Stimulated activated CD4-positive, alpha-beta T cell treated with anti-CD3 and anti-CD28 coated beads, Interleukin-15, amount 100 ng/mL, for 48 hours (primary cell): Measurements from ENCODE around the gene MAP3K5.
A peak's percentile ranks its signal among the peaks of the same experiment; 100 is the strongest.

Experiments
- DNase-seq, 2 donors: peaks; one replicate each; pipeline ENCODE4 v3.0.0-alpha.2; 2020; ENCODE audit warnings: low read depth in 2 of 2

MAP3K5 gene

GRCh38 chr6:136514591-136514990 lies 277.7 kb downstream of the MAP3K5 start:
- no peak for DNase-seq

- DNase-seq: no peak
Observed at GRCh38 chr6:136511926-136512325, 280.4 kb downstream of the MAP3K5 start.

- no peak for DNase-seq
Observed at GRCh38 chr6:136511397-136511796, 280.9 kb downstream of the MAP3K5 start.

- peak; percentile 13 to 32 for DNase-seq
Observed at GRCh38 chr6:136510782-136511181, 281.5 kb downstream of the MAP3K5 start.

GRCh38 chr6:136510299-136510698 lies 282.0 kb downstream of the MAP3K5 start:
- DNase-seq: peak; percentile 21 to 25

GRCh38 chr6:136508725-136509392 lies 283.4 kb downstream of the MAP3K5 start:
- no peak for DNase-seq
